Progenitor cell of endocrine pancreas (in vitro differentiated cells): ENCODE data around the gene SLC35F6. TPM values are rescaled to one million over a fixed set of nuclear protein-coding genes. Genes with fewer than 3 reads are reported as not detected.

ENCODE experiments used
- DNase-seq: peaks from one replicate; pipeline ENCODE4 v3.0.0; 2021; ENCODE audit warnings: low spot score; ENCODE audit not compliant: unreplicated experiment
- H3K27ac Mint-ChIP-seq: 2 replicates; pipeline ENCODE4 v1.8.0; 2021; ENCODE audit warnings: mild to moderate bottlenecking, moderate library complexity, mixed read lengths
- H3K27me3 Mint-ChIP-seq: 2 replicates; pipeline ENCODE4 v1.8.0; 2021; ENCODE audit warnings: mixed read lengths
- H3K36me3 Mint-ChIP-seq: 2 replicates; pipeline ENCODE4 v1.8.0; 2022; ENCODE audit warnings: mixed read lengths; ENCODE audit not compliant: insufficient read depth
- H3K4me1 Mint-ChIP-seq: 2 replicates; pipeline ENCODE4 v1.8.0; 2021; ENCODE audit warnings: low read depth, mixed read lengths
- H3K4me3 Mint-ChIP-seq: 2 replicates; pipeline ENCODE4 v1.8.0; 2021; ENCODE audit warnings: low read depth, mild to moderate bottlenecking, moderate library complexity, mixed read lengths
- H3K9me3 Mint-ChIP-seq: 2 replicates; pipeline ENCODE4 v1.8.0; 2021; ENCODE audit warnings: low read depth, mixed read lengths
- CTCF ChIP-seq: fragments of 200-600 bp; sonication (generic); IDR thresholded peaks from one replicate; pipeline ENCODE4 v1.5.0; 2021; ENCODE audit warnings: antibody characterized with exemption, mild to moderate bottlenecking; ENCODE audit not compliant: unreplicated experiment
- total RNA-seq: library from RNA; stranded (reverse); gene quantifications from 2 replicates; pipeline ENCODE4 v1.2.1, GENCODE V29; 2021

Gene SLC35F6
- total RNA-seq, 1 donor from 2014 or later: 19.9 TPM

DNA sequence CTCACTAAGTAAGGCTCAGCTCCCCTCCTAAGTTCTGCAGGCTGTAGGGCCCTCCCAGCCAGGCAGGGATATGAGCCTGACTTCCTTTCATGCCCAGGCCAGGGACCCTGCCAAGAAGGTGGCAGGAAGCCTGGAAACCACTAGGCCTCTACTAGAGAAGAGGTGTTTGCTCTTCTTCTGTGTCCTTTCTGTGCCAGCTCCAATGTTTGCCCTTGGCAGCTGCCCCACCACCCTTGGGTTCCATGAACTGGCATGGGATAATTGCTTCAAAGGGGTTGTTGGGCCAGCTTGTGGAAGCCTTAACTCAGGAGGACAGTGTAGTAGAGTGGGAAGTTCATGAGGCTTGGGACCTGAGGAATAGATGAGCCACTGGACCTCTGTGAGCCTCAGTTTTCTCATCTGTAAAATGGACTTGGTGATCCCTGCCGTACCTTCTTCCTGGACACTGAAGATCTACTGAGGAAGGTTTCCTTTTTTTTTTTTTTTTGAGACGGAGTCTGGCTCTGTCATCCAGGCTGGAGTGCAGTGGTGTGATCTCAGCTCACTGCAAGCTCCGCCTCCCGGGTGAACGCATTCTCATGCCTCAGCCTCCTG lies 3.9 kb downstream of the SLC35F6 start:
- no peak overlapping the region for H3K27ac Mint-ChIP-seq
- TF ChIP-seq CTCF: no peak
- no peak overlapping the region for H3K4me3 Mint-ChIP-seq
- no peaks in the 10 kb centered on the region for H3K27me3 Mint-ChIP-seq
- H3K9me3 Mint-ChIP-seq: no peaks in the 10 kb centered on the region
- no peaks in the 10 kb centered on the region for H3K36me3 Mint-ChIP-seq
- peaks cover 6% of the 10 kb centered on the region for H3K4me1 Mint-ChIP-seq
- DNase-seq: no peak

DNA sequence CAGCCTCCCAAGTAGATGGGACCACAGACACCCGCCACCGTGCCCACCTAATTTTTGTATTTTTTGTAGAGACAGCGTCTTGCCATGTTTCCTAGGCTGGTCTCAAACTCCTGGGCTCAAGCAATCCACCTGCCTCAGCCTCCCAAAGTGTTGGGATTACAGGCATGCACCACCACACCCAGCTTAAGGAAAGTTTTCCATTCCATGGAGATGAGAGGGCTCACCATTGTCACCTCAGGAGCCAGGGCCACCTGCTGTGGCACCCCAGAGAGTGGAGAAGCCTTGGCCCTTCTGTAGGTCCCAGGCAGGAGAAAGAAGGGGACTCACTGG lies 4.6 kb downstream of the SLC35F6 start:
- no peak for DNase-seq
- Mint-ChIP-seq H3K9me3 (no peaks in the 10 kb centered on the region), H3K27me3 (no peaks in the 10 kb centered on the region), H3K36me3 (no peaks in the 10 kb centered on the region), H3K4me3 (no peak overlapping the region), H3K4me1 (peaks cover 6% of the 10 kb centered on the region), H3K27ac (no peak overlapping the region)
- no peak for TF ChIP-seq CTCF

DNA sequence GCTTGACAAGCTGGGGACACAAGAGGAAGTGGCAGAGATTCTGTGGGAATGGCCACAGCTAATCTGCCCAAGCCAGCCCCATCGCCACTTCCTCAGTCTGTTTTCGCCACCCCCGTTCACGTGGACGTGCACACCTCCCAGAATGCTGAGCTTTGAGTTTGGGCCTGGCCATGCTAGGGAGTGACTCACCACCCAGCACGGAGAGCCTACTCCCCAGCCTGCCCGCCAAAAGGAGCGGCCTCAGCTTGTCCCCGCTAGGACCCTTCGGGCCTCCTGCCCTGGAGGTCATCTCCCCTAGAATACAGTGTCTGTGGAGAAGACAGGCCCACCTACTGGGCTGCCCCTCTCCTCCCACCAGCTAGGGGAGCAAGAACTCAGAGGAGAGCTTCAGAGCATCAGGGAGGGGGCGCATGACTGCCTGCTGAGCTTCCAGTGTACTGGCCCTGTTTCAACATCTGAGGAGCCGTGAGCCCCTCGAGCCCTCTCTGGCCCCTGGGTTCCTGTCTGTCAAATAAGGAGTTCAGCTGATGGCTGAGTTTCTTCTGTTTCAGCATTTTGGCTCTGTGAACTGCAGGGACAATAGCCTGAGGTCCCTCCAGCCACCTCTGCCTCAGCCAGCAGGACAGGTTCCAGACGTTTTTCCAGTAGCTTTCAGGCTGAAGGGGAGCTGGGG lies 5.1 kb downstream of the SLC35F6 start:
- no peaks in the 10 kb centered on the region for H3K36me3 Mint-ChIP-seq

DNA sequence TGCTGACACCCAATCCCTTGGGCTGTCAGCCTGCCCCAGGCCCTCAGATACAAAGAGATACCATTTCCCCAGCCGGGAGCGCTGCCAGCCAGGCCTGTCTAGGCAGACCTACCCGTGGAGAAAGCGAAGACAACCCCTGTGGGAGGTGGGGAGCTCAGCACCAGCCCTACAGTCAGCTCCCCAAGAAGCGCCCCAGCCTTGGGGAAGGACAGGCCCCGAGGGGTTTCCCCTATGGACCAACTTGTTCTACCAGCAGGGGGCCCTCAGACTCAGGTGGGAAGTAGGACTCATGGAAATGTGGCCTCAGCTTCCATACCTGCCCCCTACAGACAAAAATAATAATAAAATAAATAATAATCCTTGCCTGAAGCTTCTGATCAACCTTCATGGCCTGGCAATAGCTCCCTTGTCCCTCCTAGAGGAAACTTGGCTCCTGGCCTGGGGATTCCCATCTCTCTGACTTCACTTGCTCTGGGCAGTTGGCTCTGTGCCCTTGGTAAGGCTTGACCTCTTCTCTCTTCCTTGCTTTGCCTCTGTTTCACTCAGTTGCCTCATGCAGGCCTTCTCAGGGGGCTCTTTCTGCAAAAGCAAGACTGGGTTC lies 7.0 kb downstream of the SLC35F6 start:
- no peak overlapping the region for H3K4me3 Mint-ChIP-seq
- no peaks in the 10 kb centered on the region for H3K36me3 Mint-ChIP-seq
- peak; percentile 52 for TF ChIP-seq CTCF
- no peak for DNase-seq
- H3K9me3 Mint-ChIP-seq: no peaks in the 10 kb centered on the region
- no peaks in the 10 kb centered on the region for H3K4me1 Mint-ChIP-seq
- H3K27ac Mint-ChIP-seq: no peak overlapping the region
- H3K27me3 Mint-ChIP-seq: no peaks in the 10 kb centered on the region

More for the DNA sequence above, 5.1 kb downstream of the SLC35F6 start:
- Mint-ChIP-seq H3K27me3 (no peaks in the 10 kb centered on the region), H3K27ac (no peak overlapping the region), H3K4me3 (no peak overlapping the region), H3K9me3 (no peaks in the 10 kb centered on the region), H3K4me1 (peaks cover 6% of the 10 kb centered on the region)
- TF ChIP-seq CTCF: no peak
- no peak for DNase-seq

DNA sequence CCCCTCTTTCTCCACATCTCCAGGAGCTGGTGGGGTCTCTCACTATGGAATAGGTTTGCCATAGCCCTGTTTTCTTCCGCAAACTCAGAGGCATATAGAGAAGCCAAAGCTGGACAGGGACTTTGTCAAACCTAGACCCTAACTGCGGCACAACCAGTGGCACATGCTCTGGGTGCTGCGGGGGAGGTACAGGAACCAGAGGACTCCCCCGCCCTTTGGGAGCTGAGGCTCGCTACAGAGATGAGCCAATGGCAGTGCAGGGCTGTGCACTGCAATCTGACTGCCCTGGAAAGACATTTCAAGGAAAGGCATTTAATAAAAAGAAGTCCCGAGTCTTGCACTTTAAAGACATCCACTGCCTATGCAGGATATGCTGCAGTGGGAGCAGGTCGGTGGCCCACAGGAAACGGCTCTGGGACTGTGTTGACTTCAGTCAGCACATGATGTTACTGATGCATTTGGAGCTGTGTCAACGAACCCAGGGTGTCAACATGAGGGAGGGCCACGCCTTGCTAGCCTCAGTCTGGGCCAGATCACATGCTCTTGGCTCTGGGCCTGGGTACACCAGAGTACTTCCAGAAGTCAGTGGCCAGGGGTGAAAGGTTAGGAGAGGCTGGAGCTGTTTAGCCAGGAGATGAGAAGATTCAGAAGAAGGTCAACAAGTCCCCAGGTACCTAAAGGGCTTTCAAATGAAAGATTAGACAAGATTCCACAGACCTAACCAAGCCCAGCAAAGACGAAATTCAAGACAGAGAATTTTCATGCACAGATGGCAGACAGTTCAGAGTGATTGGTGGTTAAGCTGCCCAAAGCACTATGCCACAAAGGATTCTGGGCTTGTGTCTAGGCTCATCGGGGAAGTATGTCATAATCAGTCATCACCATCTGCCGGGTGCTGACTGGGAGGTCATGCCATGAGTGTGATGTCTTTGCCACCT lies 8.2 kb downstream of the SLC35F6 start:
- Mint-ChIP-seq H3K9me3 (no peaks in the 10 kb centered on the region), H3K27me3 (no peaks in the 10 kb centered on the region), H3K4me3 (no peak overlapping the region), H3K27ac (no peak overlapping the region), H3K4me1 (no peaks in the 10 kb centered on the region), H3K36me3 (peaks cover 3% of the 10 kb centered on the region)
- no peak for DNase-seq
- TF ChIP-seq CTCF: no peak
